ENCODE results near the gene LMF1. TPM values are rescaled to one million over a fixed set of nuclear protein-coding genes. Genes with fewer than 3 reads are reported as not detected.

Gene LMF1
- total and polyA plus RNA-seq, 9 of the 15 experiments (the other 6 are each of a cell fraction or from before 2014, with no cell fraction given), result 0.11 to 1.6 (median 0.55) TPM; not detected in 1

DNA sequence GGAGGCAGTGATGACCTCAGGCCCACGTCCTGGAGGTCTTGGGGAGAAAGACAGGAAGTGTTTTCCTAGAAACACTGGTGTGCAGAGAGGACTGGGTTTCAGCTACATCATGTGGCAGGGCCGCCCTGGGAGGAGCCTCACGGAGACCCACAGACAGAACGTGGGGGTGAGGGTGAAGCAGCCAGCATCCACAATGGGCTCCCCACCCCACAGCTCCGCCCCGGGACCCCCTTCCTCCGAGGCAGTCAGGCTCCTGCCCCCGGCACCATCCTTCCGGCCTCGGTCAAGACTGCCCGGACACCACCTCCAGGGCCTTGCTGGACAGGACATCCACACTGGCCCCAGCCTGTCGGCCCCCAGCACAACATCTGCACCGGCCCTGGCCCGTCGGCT, 51.1 kb downstream of the LMF1 start (continued):
- TF ChIP-seq PRMT5 (CRISPR knock-in tag; IDR thresholded peaks at IDR 0.05), result no peak

- peaks cover 8% of the 10 kb centered on the region for H4K20me1 ChIP-seq (replicated peaks; ENCODE audit: control insufficient read depth, insufficient read depth, low read length)
- no peaks in the 10 kb centered on the region for H3K36me3 ChIP-seq (ENCODE audit: control insufficient read depth, insufficient read depth, low read length)
- H3K27ac ChIP-seq (ENCODE audit: extremely low read depth, low read depth, low read length), result no peak overlapping the region
- H3K9ac ChIP-seq (ENCODE audit: insufficient read depth in 1 of 2, low read depth in 2 of 2, low read length in 2 of 2), result no peak overlapping the region; a peak in 1 of 4 replicates
- DNase-seq (ENCODE audit: extremely low read depth in 1 of 4, low spot score in 3 of 4) (no peak), ATAC-seq (no peak), FAIRE-seq (no peak)
- no peak for TF ChIP-seq EGR1 (conservative IDR thresholded peaks at IDR 0.05)
- no peak for TF ChIP-seq ARID2 (IDR thresholded peaks at IDR 0.05)
- TF ChIP-seq, protein P1, sequence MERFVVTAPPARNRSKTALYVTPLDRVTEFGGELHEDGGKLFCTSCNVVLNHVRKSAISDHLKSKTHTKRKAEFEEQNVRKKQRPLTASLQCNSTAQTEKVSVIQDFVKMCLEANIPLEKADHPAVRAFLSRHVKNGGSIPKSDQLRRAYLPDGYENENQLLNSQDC (CRISPR knock-in tag; IDR thresholded peaks at IDR 0.05), result no peak
- TF ChIP-seq RAD51 (IDR thresholded peaks at IDR 0.05; ENCODE audit: borderline replicate concordance, low read depth), result no peak
- no peak for TF ChIP-seq HDAC6 (IDR thresholded peaks at IDR 0.05; ENCODE audit: low read depth, low read length)
- no peak for TF ChIP-seq THRAP3 (IDR thresholded peaks at IDR 0.05; ENCODE audit: borderline replicate concordance)
- TF ChIP-seq PHB2 (IDR thresholded peaks at IDR 0.05; ENCODE audit: low read depth), result no peak
- ChIA-PET CTCF (ENCODE audit: low intra/inter-chr PET ratio) (no interaction called here), POLR2A (interaction anchor here (0.6 to 0.7 kb wide), 3 partner anchors 79 to 357 kb away, joined by 3 read pairs; partner anchors contain the start of gene METRN)
- intact Hi-C loops (cut with micrococcal nuclease) (no loop called here), in situ Hi-C loops (cut with MboI) (no loop called here)
- peaks cover 0 to 30% of the 10 kb centered on the region in 2 experiments; a peak in 1 of 5 replicates for H3K4me1 ChIP-seq (replicated peaks in 1 of 2; ENCODE audit: control insufficient read depth in 2 of 2, insufficient read depth in 2 of 2, low read length in 2 of 2)
- no peaks in the 10 kb centered on the region for H3K79me2 ChIP-seq (ENCODE audit: control insufficient read depth, insufficient read depth, low read length)
- H2AFZ ChIP-seq (ENCODE audit: low read depth, low read length), result no peak overlapping the region
- no peak overlapping the region for H3K4me2 ChIP-seq (ENCODE audit: insufficient read depth, low read length)
- WGBS (ENCODE audit: insufficient coverage, low coverage, missing lambda C conversion rate), result 22% methylated on average over 28 of the region's 47 CpGs
- H3K9me1 ChIP-seq (ENCODE audit: control insufficient read depth, insufficient read depth, low read length), result no peaks in the 10 kb centered on the region
- H3K4me3 ChIP-seq, result no peak overlapping the region
- no peaks in the 10 kb centered on the region; the same call in 1 of the 2 replicates for H3K9me3 ChIP-seq (replicated peaks; ENCODE audit: control insufficient read depth, insufficient read depth, low read depth, low read length)
- peaks cover 49 to 96% of the 10 kb centered on the region in 2 experiments; a peak in 4 of 5 replicates for H3K27me3 ChIP-seq (ENCODE audit: control insufficient read depth in 2 of 2, insufficient read depth in 2 of 2, low read length in 2 of 2)
- BruUV-seq (replicated peaks), result no TSS peak
Observed at GRCh38 chr16:918741-919657, 51.8 kb downstream of the LMF1 start.

Measured in K562 (cell line).